Kidney (tissue), 14 donors: ENCODE measurements around the gene COP1. TPM values are rescaled to one million over a fixed set of nuclear protein-coding genes. Genes with fewer than 3 reads are reported as not detected.

Source experiments
- DNase-seq, 5 donors: peaks; one replicate each; pipeline ENCODE4 v3.0.0-alpha.2; 2013 to 2020
- FAIRE-seq: peaks from 2 replicates; lab custom pipeline; 2012; peaks lifted over from hg19 to GRCh38; lab: Jason Lieb, UNC
- H3K27ac ChIP-seq, 2 donors: one replicate each; pipeline ENCODE4 v1.7.0; 2013; ENCODE audit warnings: low read depth in 2 of 2, low read length in 2 of 2, inconsistent platforms in 1 of 2
- H3K27me3 ChIP-seq: one replicate; pipeline ENCODE4 v1.7.1; 2013; ENCODE audit warnings: low read length, inconsistent platforms; ENCODE audit not compliant: control insufficient read depth, insufficient read depth
- H3K36me3 ChIP-seq, 3 donors: one replicate each; pipeline versions ENCODE4 v1.7.0 to v1.7.1; 2013; ENCODE audit warnings: low read length in 3 of 3, control low read depth in 1 of 3, inconsistent platforms in 1 of 3; ENCODE audit not compliant: insufficient read depth in 3 of 3, control insufficient read depth in 2 of 3
- H3K4me1 ChIP-seq, 3 donors: one replicate each; pipeline versions ENCODE4 v1.7.0 to v1.7.1; 2013; ENCODE audit warnings: low read length in 3 of 3, inconsistent platforms in 1 of 3, low read depth in 1 of 3; ENCODE audit not compliant: control insufficient read depth in 2 of 3, insufficient read depth in 2 of 3
- H3K4me3 ChIP-seq, 3 donors: one replicate each; pipeline versions ENCODE4 v1.7.0 to v1.8.1; 2013; ENCODE audit warnings: low read length in 3 of 3, control low read depth in 1 of 3, inconsistent platforms in 1 of 3
- H3K9ac ChIP-seq, 3 donors: one replicate each; pipeline versions ENCODE4 v1.7.0 to v1.7.1; 2013; ENCODE audit warnings: low read length in 3 of 3, control low read depth in 1 of 3, inconsistent platforms in 1 of 3
- H3K9me3 ChIP-seq, 3 donors: one replicate each; pipeline versions ENCODE4 v1.7.0 to v1.7.1; 2013; ENCODE audit warnings: low read length in 3 of 3, control low read depth in 1 of 3, inconsistent platforms in 1 of 3; ENCODE audit not compliant: control insufficient read depth in 2 of 3, insufficient read depth in 1 of 3
- intact Hi-C: fragments of 100-400 bp; cut with DNase I; formaldehyde crosslinking; loops from one replicate; pipeline ENCODE4 v1.11.1; 2022
- polyA plus RNA-seq: library from polyadenylated mRNA; stranded (reverse); fragments of 350-450 nt; fragmentation: Illumina TruSeq; extraction: RNeasy Lipid Tissue Mini Kit (QIAGEN cat#74804); gene quantifications from one replicate; pipeline ENCODE4 v1.2.3, GENCODE V29; 2014; ENCODE audit warnings: low read depth, low replicate concordance; ENCODE audit not compliant: insufficient read depth
- total RNA-seq: library from RNA; stranded (reverse); fragmentation: NEBNext Ultra II Directional; extraction: Animal tissue kit (Norgen Biotek cat#: 25700); gene quantifications from one replicate; pipeline ENCODE4 v1.2.1, GENCODE V29; 2021
- TF ChIP-seq, protein P1 (sequence below): IDR thresholded peaks from 3 replicates; pipeline ENCODE4 v1.5.1; 2012; ENCODE audit warnings: mild to moderate bottlenecking, moderate library complexity, borderline replicate concordance; ENCODE audit not compliant: insufficient read depth; ENCODE audit errors: extremely low read depth
- donor health status: control.
- donor health status: control.
- donor health status: control.
- donor health status: control.
- donor health status: control.
- donor health status: DM: yes; HTN: yes; CAD: no.
- donor health status: Normal renal cell carcinoma (clear cell type).

The COP1 gene
- total and polyA plus RNA-seq, 2 donors from 2014 or later: 38.3 to 40.2 TPM

DNA sequence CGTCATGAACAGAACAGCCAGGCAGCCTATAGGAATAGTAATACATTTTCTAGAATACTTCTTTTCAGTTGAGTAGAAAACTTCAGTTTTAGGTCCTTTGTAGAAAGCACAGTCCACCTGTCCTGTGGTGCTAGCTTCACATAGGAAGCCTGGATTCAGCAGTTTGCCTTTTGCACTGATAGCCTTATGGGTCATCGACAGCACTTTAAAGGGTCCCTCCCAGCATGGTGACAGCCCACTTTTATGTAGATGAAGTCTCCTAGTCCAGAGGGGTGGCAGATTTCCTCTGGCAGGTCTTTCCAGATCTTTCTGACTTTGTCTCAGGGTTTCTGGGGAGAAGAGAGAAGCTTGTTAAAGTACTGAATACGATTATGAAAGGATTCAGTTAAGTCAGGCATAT, 302.3 kb downstream of the COP1 start:
- DNase-seq (no peak), FAIRE-seq (no peak)
- no peak overlapping the region for H3K27ac ChIP-seq
- no peak overlapping the region for H3K9ac ChIP-seq
- intact Hi-C loops: no loop called here
- no peaks in the 10 kb centered on the region for H3K9me3 ChIP-seq
- no peaks in the 10 kb centered on the region for H3K36me3 ChIP-seq
- H3K4me3 ChIP-seq: no peak overlapping the region
- TF ChIP-seq, protein P1, sequence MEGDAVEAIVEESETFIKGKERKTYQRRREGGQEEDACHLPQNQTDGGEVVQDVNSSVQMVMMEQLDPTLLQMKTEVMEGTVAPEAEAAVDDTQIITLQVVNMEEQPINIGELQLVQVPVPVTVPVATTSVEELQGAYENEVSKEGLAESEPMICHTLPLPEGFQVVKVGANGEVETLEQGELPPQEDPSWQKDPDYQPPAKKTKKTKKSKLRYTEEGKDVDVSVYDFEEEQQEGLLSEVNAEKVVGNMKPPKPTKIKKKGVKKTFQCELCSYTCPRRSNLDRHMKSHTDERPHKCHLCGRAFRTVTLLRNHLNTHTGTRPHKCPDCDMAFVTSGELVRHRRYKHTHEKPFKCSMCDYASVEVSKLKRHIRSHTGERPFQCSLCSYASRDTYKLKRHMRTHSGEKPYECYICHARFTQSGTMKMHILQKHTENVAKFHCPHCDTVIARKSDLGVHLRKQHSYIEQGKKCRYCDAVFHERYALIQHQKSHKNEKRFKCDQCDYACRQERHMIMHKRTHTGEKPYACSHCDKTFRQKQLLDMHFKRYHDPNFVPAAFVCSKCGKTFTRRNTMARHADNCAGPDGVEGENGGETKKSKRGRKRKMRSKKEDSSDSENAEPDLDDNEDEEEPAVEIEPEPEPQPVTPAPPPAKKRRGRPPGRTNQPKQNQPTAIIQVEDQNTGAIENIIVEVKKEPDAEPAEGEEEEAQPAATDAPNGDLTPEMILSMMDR: no peak
- H3K27me3 ChIP-seq: no peaks in the 10 kb centered on the region
- no peaks in the 10 kb centered on the region for H3K4me1 ChIP-seq

DNA sequence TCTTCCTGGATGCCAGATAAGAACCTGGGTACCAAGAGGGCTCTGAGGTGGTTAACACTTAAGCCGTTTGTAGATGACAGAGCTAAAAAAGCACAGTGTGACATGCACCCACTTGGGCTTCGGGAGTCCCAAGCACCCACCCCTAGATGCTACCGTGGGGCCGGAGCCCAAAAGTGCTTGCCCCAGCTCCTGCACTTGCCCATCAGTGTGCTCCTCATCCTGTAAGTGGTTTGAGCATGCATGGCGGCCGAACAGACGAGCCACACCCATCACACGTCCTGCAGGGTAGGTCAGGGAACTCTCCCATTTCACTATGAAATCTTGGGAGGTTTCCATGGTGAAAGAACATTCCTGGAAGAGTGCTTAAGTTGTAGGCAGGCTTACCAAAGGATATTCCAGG, 304.8 kb downstream of the COP1 start:
- Histone ChIP-seq H3K27ac (no peak overlapping the region), H3K4me1 (no peaks in the 10 kb centered on the region), H3K36me3 (no peaks in the 10 kb centered on the region), H3K9me3 (no peaks in the 10 kb centered on the region), H3K9ac (no peak overlapping the region), H3K4me3 (no peak overlapping the region), H3K27me3 (no peaks in the 10 kb centered on the region)
- DNase-seq (no peak), FAIRE-seq (no peak)
- intact Hi-C loops: no loop called here
- TF ChIP-seq, protein P1: no peak

DNA sequence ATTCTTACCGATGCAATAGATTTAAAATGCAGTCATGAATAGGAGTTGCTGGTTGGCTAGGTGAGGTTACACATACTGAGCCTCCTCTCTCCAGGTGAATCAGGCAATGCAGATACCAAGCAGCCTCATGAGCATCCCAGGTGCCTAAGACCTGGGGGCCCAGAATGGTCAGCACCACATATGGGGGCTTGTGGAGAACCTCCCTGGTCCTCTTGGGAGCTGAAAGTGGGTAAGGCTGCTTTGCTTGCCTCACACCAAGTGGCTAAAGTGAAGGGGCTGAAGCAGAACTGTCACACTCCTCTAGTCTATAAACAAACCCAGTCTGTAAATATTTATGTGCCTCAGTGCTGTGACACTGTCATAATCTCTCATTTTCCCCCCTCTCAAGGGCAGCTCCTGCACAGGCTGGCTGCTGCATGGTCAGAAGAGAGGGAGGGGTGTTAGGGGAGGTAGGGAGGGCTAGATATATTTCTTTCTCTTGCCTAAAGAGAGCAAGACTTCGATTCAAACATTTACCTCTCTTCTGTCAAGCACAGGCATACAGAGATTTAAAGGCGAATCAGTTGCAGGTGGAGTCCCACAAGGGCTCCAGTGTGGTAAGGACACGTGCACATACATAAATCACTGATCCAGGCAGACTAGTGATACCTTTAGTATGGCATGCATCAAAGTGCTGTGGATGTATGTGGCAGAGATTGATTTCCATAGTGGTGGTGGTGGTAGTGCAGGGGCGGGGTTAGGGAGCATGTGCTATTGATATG, 305.8 kb downstream of the COP1 start:
- TF ChIP-seq, protein P1: no peak
- H3K9ac ChIP-seq: no peak overlapping the region
- intact Hi-C loops: no loop called here
- FAIRE-seq (no peak), DNase-seq (no peak)
- H3K4me1 ChIP-seq: no peaks in the 10 kb centered on the region
- H3K36me3 ChIP-seq: no peaks in the 10 kb centered on the region
- no peaks in the 10 kb centered on the region for H3K9me3 ChIP-seq
- H3K27me3 ChIP-seq: no peaks in the 10 kb centered on the region
- no peak overlapping the region for H3K27ac ChIP-seq
- H3K4me3 ChIP-seq: no peak overlapping the region
